Neural progenitor cell (in vitro differentiated cells): ENCODE measurements around the gene STPG3.

ENCODE experiments used
- CTCF ChIP-seq: fragments of 200-600 bp; sonication (generic); IDR thresholded peaks from 2 replicates; pipeline ENCODE4 v1.5.1; 2017; ENCODE audit warnings: antibody characterized with exemption, mild to moderate bottlenecking
- EZH2 ChIP-seq: fragments of 200-600 bp; sonication (generic); IDR thresholded peaks from 2 replicates; pipeline ENCODE4 v1.6.1; 2017; ENCODE audit warnings: antibody characterized with exemption, mild to moderate bottlenecking, moderate library complexity
- EZH2phosphoT487 ChIP-seq: fragments of 200-600 bp; sonication (generic); IDR thresholded peaks from 2 replicates; pipeline ENCODE4 v1.6.1; 2017; ENCODE audit warnings: antibody characterized with exemption

- TF ChIP-seq CTCF (no peak), EZH2phosphoT487 (no peak), EZH2 (no peak)
Observed at GRCh38 chr9:137220317-137221094, 30.6 kb upstream of the STPG3 start.
